MM.1S (cell line): ENCODE results near the gene KLHL35.

Source experiments
- DNase-seq: peaks from one replicate; pipeline ENCODE4 v3.0.0-alpha.2; 2015
- H2AFZ ChIP-seq: fragments of 300-600 bp; sonication (generic); 2 replicates; pipeline ENCODE4 v1.6.0; 2016; ENCODE audit warnings: antibody characterized with exemption, low read length
- H3F3A ChIP-seq: fragments of 300-600 bp; sonication (generic); 2 replicates; pipeline ENCODE4 v1.6.1; 2016; ENCODE audit warnings: mild to moderate bottlenecking, antibody characterized with exemption, low read length, moderate library complexity, mixed read lengths; ENCODE audit not compliant: insufficient read depth
- H3K27ac ChIP-seq: fragments of 300-600 bp; sonication (generic); 2 replicates; pipeline ENCODE4 v1.5.1; 2016; ENCODE audit warnings: mild to moderate bottlenecking, low read length
- H3K27me3 ChIP-seq: fragments of 300-600 bp; sonication (generic); replicated peaks from 2 replicates; pipeline ENCODE4 v1.6.0; 2016; ENCODE audit warnings: low read length; ENCODE audit not compliant: insufficient read depth
- H3K36me3 ChIP-seq: fragments of 300-600 bp; sonication (generic); replicated peaks from 2 replicates; pipeline ENCODE4 v1.6.1; 2016; ENCODE audit warnings: mild to moderate bottlenecking, low read length, mixed read lengths; ENCODE audit not compliant: insufficient read depth
- H3K4me1 ChIP-seq: fragments of 300-600 bp; sonication (generic); 2 replicates; pipeline ENCODE4 v1.6.1; 2016; ENCODE audit warnings: low read length, mixed read lengths
- H3K4me2 ChIP-seq: fragments of 300-600 bp; sonication (generic); 2 replicates; pipeline ENCODE4 v1.6.0; 2016; ENCODE audit warnings: low read depth, low read length
- H3K4me3 ChIP-seq: fragments of 300-600 bp; sonication (generic); 2 replicates; pipeline ENCODE4 v1.5.1; 2016; ENCODE audit warnings: low read length, mixed read lengths
- H3K79me2 ChIP-seq: fragments of 300-600 bp; sonication (generic); 2 replicates; pipeline ENCODE4 v1.6.1; 2016; ENCODE audit warnings: mixed run types, low read length, mixed read lengths
- H3K9ac ChIP-seq: fragments of 300-600 bp; sonication (generic); 2 replicates; pipeline ENCODE4 v1.6.1; 2016; ENCODE audit warnings: low read length, mixed read lengths
- H3K9me2 ChIP-seq: fragments of 300-600 bp; sonication (generic); replicated peaks from 2 replicates; pipeline ENCODE4 v1.6.1; 2016; ENCODE audit warnings: mild to moderate bottlenecking, low read length, mixed read lengths; ENCODE audit not compliant: insufficient read depth
- H3K9me3 ChIP-seq: fragments of 300-600 bp; sonication (generic); replicated peaks from 2 replicates; pipeline ENCODE4 v1.6.1; 2016; ENCODE audit warnings: mild to moderate bottlenecking, low read length, mixed read lengths; ENCODE audit not compliant: insufficient read depth
- H4K20me1 ChIP-seq: fragments of 300-600 bp; sonication (generic); 2 replicates; pipeline ENCODE4 v1.6.1; 2016; ENCODE audit warnings: mild to moderate bottlenecking, low read length, moderate library complexity, mixed read lengths; ENCODE audit not compliant: insufficient read depth
- EZH2 ChIP-seq: fragments of 300-600 bp; sonication (generic); optimal IDR thresholded peaks from 2 replicates; pipeline ENCODE3; 2017; ENCODE audit warnings: low read depth, mild to moderate bottlenecking, antibody characterized with exemption, low read length, mixed read lengths
- EZH2phosphoT487 ChIP-seq: fragments of 300-600 bp; sonication (generic); IDR thresholded peaks from 2 replicates; pipeline ENCODE4 v1.6.1; 2018; ENCODE audit warnings: antibody characterized with exemption, low read length
- TF ChIP-seq, protein P1 (sequence below): fragments of 300-600 bp; sonication (generic); IDR thresholded peaks from 2 replicates; pipeline ENCODE4 v1.5.1; 2016; ENCODE audit warnings: antibody characterized with exemption, low read length, mixed read lengths

Gene KLHL35

DNA sequence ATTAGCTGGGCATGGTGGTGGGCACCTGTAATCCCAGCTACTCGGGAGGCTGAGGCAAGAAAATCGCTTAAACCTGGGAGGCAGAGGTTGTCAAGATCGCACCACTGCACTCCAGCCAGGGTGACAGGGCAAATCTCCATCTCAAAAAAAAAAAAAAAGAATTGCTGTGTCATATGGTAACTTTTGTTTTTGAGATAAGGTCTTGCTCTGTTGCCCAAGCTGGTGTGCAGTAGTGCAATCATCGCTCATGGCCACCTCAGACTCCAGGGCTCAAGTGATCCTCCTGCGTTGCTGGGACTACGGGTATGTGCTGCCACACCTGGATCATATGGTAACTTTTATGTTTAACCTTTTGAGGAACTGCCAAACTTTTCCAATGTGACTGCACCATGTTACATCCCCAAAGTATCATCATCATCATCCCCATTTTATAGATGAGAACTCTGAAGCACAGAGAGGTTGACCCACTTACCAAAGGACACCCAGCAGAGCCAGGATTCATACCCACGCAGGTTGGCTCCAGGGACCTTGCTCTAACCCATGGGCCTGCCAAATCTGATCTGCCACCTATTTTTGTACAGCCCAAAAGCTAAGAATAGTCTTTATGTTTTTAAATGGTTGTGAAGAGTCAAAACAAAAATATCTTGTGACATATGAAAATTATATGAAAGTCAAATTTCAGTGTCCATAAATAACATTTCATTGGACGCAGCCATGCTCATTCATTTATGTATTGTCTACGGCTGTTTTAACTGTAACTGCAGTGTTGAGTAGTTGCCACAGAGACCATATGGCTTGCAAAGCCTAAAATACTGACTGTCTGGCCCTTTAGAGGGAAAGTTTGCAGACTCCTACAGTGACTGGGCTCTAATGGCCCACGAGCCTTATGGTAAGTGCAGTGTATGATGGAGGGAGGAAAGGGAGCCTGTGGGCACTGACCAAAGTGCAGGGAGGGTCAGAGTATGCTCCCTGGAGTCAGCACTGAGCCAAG, 47.5 kb upstream of the KLHL35 start:
- Histone ChIP-seq H3K9me3 (no peaks in the 10 kb centered on the region), H3K4me1 (no peaks in the 10 kb centered on the region), H3K4me3 (no peak overlapping the region), H2AFZ (no peak overlapping the region), H3K79me2 (no peaks in the 10 kb centered on the region), H3K27ac (no peak overlapping the region), H3K27me3 (no peaks in the 10 kb centered on the region), H4K20me1 (no peaks in the 10 kb centered on the region), H3F3A (no peaks in the 10 kb centered on the region), H3K36me3 (no peaks in the 10 kb centered on the region), H3K9ac (no peak overlapping the region), H3K9me2 (no peaks in the 10 kb centered on the region), H3K4me2 (no peak overlapping the region)
- no peak for DNase-seq
- TF ChIP-seq EZH2phosphoT487: no peak
- no peak for TF ChIP-seq EZH2
- TF ChIP-seq, protein P1, sequence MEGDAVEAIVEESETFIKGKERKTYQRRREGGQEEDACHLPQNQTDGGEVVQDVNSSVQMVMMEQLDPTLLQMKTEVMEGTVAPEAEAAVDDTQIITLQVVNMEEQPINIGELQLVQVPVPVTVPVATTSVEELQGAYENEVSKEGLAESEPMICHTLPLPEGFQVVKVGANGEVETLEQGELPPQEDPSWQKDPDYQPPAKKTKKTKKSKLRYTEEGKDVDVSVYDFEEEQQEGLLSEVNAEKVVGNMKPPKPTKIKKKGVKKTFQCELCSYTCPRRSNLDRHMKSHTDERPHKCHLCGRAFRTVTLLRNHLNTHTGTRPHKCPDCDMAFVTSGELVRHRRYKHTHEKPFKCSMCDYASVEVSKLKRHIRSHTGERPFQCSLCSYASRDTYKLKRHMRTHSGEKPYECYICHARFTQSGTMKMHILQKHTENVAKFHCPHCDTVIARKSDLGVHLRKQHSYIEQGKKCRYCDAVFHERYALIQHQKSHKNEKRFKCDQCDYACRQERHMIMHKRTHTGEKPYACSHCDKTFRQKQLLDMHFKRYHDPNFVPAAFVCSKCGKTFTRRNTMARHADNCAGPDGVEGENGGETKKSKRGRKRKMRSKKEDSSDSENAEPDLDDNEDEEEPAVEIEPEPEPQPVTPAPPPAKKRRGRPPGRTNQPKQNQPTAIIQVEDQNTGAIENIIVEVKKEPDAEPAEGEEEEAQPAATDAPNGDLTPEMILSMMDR: no peak

GRCh38 chr11:75479597-75480145, 46.7 kb upstream of the KLHL35 start:
- Histone ChIP-seq H3F3A (no peaks in the 10 kb centered on the region), H3K9me2 (no peaks in the 10 kb centered on the region), H3K4me1 (no peaks in the 10 kb centered on the region), H3K79me2 (no peaks in the 10 kb centered on the region), H3K27ac (no peak overlapping the region), H3K36me3 (no peaks in the 10 kb centered on the region), H2AFZ (no peak overlapping the region), H3K9me3 (no peaks in the 10 kb centered on the region), H3K4me3 (no peak overlapping the region), H3K27me3 (no peaks in the 10 kb centered on the region), H4K20me1 (no peaks in the 10 kb centered on the region), H3K4me2 (no peak overlapping the region), H3K9ac (no peak overlapping the region)
- TF ChIP-seq, protein P1: no peak
- DNase-seq: no peak

- Histone ChIP-seq H3K4me1 (no peaks in the 10 kb centered on the region), H3K9me2 (no peaks in the 10 kb centered on the region), H3K4me3 (no peak overlapping the region), H2AFZ (no peak overlapping the region), H3K36me3 (no peaks in the 10 kb centered on the region), H3K79me2 (no peaks in the 10 kb centered on the region), H3K27me3 (no peaks in the 10 kb centered on the region), H3K9ac (no peak overlapping the region), H4K20me1 (no peaks in the 10 kb centered on the region), H3K4me2 (no peak overlapping the region), H3F3A (no peaks in the 10 kb centered on the region), H3K9me3 (no peaks in the 10 kb centered on the region), H3K27ac (no peak overlapping the region)
- DNase-seq: no peak
- TF ChIP-seq, protein P1: no peak
- no peak for TF ChIP-seq EZH2phosphoT487
- no peak for TF ChIP-seq EZH2
These were observed 46.0 kb upstream of the KLHL35 start for GRCh38 chr11:75478783-75479596.
